GM18520 (cell line): ENCODE data around the gene CTBS.
"Not testable (repeated sequence)": the region's sequence is repeated elsewhere in the genome, so short reads cannot be mapped to it uniquely, and the experiment has no call there.

Source experiments
- ATAC-seq: cut with Tn5 transposase; IDR thresholded peaks from one replicate; pipeline ENCODE4 v1.9.1; 2021; ENCODE audit not compliant: unreplicated experiment

Gene CTBS

DNA sequence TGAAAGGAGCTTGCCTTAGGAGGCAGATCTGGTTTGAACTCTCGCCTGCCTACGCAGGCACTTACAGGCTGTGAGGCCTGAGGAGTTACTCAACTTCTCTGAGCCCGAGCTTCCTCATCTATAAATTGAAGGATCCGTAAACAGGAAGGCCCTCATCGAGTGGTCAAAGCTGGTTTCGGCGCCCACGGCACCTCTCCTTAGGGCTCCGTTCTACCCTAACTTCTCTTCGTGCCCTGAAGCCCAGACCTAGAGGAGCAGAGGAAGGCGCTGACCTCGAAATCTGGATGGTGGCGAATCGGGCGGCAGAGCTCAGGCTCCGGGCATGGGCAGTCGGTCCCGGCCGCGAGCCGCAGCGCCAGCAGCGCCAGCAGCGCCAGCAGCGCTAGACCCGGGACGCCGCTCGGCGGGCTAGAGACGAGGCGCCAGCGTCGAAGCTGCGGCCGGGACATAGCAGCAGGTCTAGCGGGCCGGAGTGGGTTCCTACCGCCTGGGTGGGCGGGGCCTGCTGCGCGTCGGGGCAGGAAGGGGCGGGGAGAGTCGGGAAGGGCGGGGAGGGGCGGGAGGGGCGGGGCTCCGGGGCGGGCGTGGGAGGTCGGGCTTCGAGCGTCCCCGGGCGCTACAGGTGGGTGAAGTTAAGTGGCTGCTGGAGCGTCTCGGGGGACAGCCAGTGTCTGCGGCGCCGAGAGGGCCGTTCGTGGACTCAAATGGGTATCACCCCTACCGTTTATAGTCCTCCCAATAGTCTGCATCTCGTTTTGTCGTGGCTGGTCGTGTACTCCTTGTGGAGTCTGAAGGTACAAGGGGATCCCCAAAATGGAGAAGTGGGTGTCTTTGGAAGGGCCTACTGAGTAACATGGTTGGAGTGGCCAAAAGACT lies at the start of gene CTBS:
Gene CTBS, minus strand, starts transcription at position 474 of the 876 bp plus-strand sequence. Its CDS starts 25 bp downstream, at position 449.
- ATAC-seq: peak; percentile 71

GRCh38 chr1:84621553-84621952 lies 47.3 kb upstream of the CTBS start:
- no peak for ATAC-seq

- peak; percentile 83 for ATAC-seq
These were observed 46.6 kb upstream of the CTBS start for GRCh38 chr1:84620720-84621313.

DNA sequence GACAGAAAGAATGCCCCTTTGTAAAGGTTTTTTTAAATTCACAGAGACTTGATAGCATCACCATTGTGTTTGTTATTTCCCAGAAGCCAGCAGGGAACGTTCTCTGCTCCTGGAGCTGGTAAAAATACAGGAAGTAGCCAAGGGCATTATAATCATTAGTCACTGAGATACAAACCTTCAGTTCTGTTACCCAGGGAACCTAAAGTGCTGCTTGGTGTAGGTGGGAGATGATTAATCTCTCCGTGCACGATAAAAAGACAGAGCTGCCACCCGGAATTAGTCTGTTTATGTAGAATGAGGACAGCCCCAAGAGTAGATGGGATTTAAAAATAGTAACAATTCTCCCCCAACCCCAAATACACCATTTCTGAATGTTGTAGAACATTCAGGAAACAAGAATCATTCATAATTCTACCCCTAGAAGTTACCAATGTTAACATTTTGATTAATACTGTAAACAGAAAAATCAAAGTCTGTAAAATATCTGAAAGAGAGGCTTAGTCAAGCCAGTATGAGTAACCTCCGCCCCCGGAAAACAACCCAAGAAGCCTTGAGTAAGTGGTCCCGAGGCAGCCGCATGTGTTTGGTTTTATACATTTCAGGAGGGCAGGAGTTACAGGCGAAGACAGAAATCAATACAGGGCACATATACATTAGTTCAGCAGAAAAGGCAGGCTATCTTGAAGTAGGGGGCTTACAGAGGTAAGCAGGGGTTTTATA lies 45.3 kb upstream of the CTBS start:
- ATAC-seq: no peak

GRCh38 chr1:84617349-84617748 lies 43.1 kb upstream of the CTBS start:
- no peak for ATAC-seq

- no peak for ATAC-seq
These were observed 41.5 kb upstream of the CTBS start for GRCh38 chr1:84615790-84616189.

GRCh38 chr1:84613887-84614286 lies 39.6 kb upstream of the CTBS start:
- no peak for ATAC-seq

- no peak for ATAC-seq
These were observed 38.8 kb upstream of the CTBS start for GRCh38 chr1:84613026-84613425.

- no peak for ATAC-seq
These were observed 37.6 kb upstream of the CTBS start for GRCh38 chr1:84611796-84612195.

DNA sequence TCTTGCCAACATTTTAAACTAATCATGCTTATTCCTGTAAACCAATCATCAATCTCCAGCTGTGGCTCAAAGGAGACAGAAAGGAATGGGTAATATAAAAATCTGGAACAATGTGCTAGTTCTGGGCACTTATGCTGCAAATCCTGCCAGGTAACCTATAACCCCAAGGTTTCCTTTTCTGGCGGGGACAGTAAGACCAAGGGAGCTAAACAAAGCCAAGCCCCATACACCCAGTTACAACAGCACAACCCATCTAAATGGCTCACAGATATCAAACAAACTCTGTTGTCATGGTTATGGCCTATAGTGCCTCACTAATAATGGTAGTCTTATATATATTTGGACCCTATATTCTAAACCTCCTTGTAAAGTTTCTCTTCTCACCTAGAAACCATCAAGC lies 36.9 kb upstream of the CTBS start:
- no peak for ATAC-seq

DNA sequence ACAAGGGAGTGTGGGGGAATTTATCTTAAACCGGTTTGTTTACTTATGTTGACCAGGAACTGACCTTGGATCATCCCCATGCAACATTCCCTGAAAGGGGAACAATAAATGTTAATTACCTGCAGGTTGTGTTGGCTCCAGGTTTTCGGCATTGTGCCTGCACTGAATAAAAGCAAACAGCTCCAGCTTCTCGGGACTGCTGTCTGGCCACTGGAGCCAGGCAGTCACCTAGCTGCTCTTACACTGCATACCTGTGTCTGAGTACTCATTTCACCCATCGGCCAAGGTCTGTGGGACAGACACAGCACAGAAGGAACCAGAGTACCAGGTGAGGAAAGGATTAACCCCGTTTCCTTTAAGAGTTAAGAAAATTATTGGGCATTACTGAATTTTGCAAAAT lies 32.7 kb upstream of the CTBS start:
- ATAC-seq: no peak

- no peak for ATAC-seq
These were observed 30.9 kb upstream of the CTBS start for GRCh38 chr1:84605157-84605556.

- no peak for ATAC-seq
These were observed 29.9 kb upstream of the CTBS start for GRCh38 chr1:84603941-84604830.

- no peak for ATAC-seq
These were observed 29.0 kb upstream of the CTBS start for GRCh38 chr1:84603223-84603622.

DNA sequence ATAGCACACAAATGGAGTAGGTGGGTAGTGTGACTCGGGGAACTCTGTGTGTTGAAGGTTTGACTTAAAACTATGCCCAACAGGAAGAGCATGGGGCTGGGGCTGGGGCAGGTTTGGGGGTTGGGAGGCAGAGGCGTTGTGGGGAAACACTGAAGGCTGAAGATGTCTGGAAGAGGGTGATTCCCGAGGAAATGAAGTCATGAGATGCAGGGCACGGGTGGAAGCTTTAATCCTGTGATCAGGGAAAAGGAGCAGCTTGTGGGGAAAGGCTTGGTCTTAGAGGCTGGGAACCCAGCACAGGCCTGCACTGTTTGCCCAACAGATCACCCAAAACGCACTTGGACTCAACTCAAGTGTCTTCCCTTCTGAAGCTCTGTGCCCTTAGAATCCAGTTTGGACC lies 26.6 kb upstream of the CTBS start:
- no peak for ATAC-seq

- peak; percentile 66 for ATAC-seq
These were observed 24.9 kb upstream of the CTBS start for GRCh38 chr1:84598846-84599741.

GRCh38 chr1:84598418-84598817 lies 24.2 kb upstream of the CTBS start:
- ATAC-seq: no peak

GRCh38 chr1:84597011-84597410 lies 22.8 kb upstream of the CTBS start:
- no peak for ATAC-seq

DNA sequence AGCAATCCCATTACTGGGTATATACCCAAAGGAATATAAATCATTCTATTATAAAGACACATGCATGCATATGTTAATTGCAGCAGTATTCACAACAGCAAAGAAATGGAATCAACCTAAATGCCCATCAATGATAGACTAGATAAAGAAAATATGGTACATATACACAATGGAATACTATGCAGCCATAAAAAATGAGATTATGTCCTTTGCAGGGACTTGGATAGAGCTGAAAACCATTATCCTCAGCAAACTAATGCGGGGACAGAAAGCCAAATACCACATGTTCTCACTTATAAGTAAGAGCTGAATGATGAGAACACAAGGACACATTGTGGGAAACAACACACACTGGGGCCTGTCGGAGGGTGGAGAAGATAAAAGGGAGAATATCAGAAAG lies 20.7 kb upstream of the CTBS start:
- not testable (repeated sequence) for ATAC-seq

DNA sequence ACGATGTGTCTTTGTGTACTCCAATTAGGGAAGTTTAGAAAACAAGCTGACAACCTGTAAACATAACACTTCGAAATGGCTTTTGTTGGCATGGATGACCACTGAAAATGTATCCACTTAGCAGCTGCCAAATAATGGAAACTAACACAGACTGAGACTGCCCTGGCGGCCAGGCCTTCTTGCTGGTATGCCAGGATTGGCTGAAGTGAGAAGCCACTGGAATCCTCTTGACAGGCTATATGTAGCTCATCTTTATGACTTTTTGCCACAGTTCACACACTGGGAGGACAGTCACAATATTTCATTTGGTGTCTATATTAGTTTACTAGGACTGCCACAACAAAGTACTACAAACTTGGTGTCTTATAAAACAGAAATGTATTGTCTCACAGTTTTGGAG lies 12.9 kb upstream of the CTBS start:
- ATAC-seq: no peak
